NCI-H2196 (cell line): ENCODE results near the gene LCN15.
"Not testable (repeated sequence)": the region's sequence is repeated elsewhere in the genome, so short reads cannot be mapped to it uniquely, and the experiment has no call there.

ENCODE experiments used
- DNase-seq: peaks from one replicate; lab custom pipeline; 2025; ENCODE audit not compliant: unreplicated experiment; lab: John Stamatoyannopoulos, UW

The LCN15 gene, protein sequence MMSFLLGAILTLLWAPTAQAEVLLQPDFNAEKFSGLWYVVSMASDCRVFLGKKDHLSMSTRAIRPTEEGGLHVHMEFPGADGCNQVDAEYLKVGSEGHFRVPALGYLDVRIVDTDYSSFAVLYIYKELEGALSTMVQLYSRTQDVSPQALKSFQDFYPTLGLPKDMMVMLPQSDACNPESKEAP

GRCh38 chr9:136764301-136764891 lies at the start of gene LCN15:
Gene LCN15, minus strand, starts transcription at chr9:136764518. Its CDS starts 30 bp downstream, at chr9:136764488.
- DNase-seq: peak; percentile 26

GRCh38 chr9:136808806-136809158 lies 44.5 kb upstream of the LCN15 start:
- no peak for DNase-seq

GRCh38 chr9:136808075-136808805 lies 43.9 kb upstream of the LCN15 start:
- DNase-seq: no peak

- peak; percentile 82 for DNase-seq
These were observed 43.2 kb upstream of the LCN15 start, which contains the start of gene RABL6 for GRCh38 chr9:136807281-136808074. Gene RABL6, plus strand, starts transcription at chr9:136807948. Its CDS starts 249 bp downstream, at chr9:136808197.

GRCh38 chr9:136806631-136807201 lies 42.4 kb upstream of the LCN15 start:
- DNase-seq: no peak

- DNase-seq: no peak
These were observed 41.7 kb upstream of the LCN15 start for GRCh38 chr9:136806067-136806466.

GRCh38 chr9:136805207-136805740 lies 41.0 kb upstream of the LCN15 start:
- no peak for DNase-seq

GRCh38 chr9:136804509-136805206 lies 40.3 kb upstream of the LCN15 start:
- no peak for DNase-seq

GRCh38 chr9:136803551-136804508 lies 39.5 kb upstream of the LCN15 start:
- no peak for DNase-seq

GRCh38 chr9:136803009-136803550 lies 38.8 kb upstream of the LCN15 start:
- not testable (repeated sequence) for DNase-seq

- no peak for DNase-seq
These were observed 38.0 kb upstream of the LCN15 start for GRCh38 chr9:136802321-136802720.

- DNase-seq: peak; percentile 93
These were observed 35.7 kb upstream of the LCN15 start for GRCh38 chr9:136799854-136800657.

DNA sequence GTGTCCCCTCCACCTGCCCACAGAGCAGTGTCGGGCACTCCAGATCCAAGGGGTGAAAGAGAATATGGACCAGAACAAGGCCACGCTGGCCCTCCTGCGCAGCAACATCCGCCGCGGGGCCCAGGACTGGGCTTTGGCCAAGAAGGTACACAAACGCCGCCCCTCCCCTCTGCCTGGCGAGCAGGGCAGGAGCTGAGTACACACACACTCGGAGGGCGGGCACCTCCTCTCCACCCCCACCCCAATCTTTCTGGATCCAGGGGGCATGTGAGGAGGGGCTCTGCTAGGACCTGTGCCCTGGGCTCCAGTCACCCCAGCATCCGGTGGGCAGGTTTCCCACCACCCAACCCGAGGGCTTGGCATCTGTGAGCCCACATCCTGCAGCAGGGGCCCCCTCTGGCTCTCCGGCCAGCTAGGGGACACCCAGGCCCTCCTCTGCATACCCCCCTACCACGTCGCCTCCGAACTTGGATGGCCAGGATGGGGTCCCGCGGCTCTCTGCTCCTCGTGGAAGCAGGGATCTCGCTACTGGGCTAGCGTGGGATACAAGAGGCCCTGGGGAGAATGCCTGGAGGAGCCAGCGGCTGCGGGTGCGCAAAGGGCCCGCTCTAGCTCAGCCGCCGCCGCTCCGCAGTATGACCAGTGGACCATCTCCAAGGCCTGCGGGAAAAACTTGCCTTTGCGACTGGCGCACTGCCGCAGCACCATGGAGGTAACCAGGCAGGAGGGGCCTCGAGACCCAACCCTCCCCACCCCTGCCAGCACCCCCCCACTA lies 34.9 kb upstream of the LCN15 start:
- peak; percentile 68 for DNase-seq

GRCh38 chr9:136798708-136799078 lies 34.4 kb upstream of the LCN15 start:
- no peak for DNase-seq

- DNase-seq: not testable (repeated sequence)
These were observed 32.5 kb upstream of the LCN15 start for GRCh38 chr9:136796775-136797347.

GRCh38 chr9:136796238-136796774 lies 32.0 kb upstream of the LCN15 start, which contains the start of gene CCDC183:
Gene CCDC183, plus strand, starts transcription at chr9:136796338. Its CDS starts 60 bp downstream, at chr9:136796398.
- no peak for DNase-seq

DNA sequence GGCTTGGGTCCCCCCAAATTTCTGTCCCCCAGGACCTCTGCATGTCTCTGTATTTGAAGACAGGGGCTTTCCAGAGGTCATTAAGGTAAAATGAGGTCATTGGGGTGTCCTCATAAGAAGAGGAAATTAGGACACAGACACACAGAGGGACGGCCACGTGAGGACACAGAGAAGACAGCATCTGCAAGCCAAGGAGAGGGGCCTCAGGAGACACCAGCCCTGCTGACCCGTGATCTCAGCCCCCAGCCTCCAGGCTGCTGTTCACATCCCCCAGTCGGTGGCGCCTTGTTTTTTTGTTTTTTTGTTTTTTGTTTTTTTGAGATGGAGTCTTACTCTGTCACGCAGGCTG lies 30.7 kb upstream of the LCN15 start:
- DNase-seq: no peak
